Fibroblast of mammary gland (primary cell): ENCODE measurements around the gene DR1.

ENCODE experiments used
- DNase-seq: peaks from one replicate; pipeline ENCODE4 v3.0.0-alpha.2; 2010; ENCODE audit warnings: low read depth
- H3K4me3 ChIP-seq: 2 replicates; pipeline ENCODE4 v1.5.1; 2011; ENCODE audit warnings: low read depth, mild to moderate bottlenecking, low read length, moderate library complexity; ENCODE audit not compliant: control insufficient read depth
- CTCF ChIP-seq: conservative IDR thresholded peaks from 2 replicates; pipeline ENCODE4 v1.5.1; 2011; ENCODE audit warnings: low read depth, low read length, inconsistent platforms; ENCODE audit not compliant: control insufficient read depth, insufficient read depth

The DR1 gene

GRCh38 chr1:93408203-93408602 lies 62.5 kb downstream of the DR1 start:
- no peak overlapping the region for H3K4me3 ChIP-seq
- no peak for TF ChIP-seq CTCF
- no peak for DNase-seq

GRCh38 chr1:93411000-93411399 lies 65.3 kb downstream of the DR1 start:
- no peak for TF ChIP-seq CTCF
- H3K4me3 ChIP-seq = no peak overlapping the region
- no peak for DNase-seq

- DNase-seq = no peak
- no peak overlapping the region for H3K4me3 ChIP-seq
- TF ChIP-seq CTCF = no peak
Measured at GRCh38 chr1:93414749-93415148, 69.0 kb downstream of the DR1 start.

GRCh38 chr1:93415296-93415695 lies 69.6 kb downstream of the DR1 start:
- no peak for DNase-seq
- H3K4me3 ChIP-seq = no peak overlapping the region
- no peak for TF ChIP-seq CTCF

GRCh38 chr1:93416183-93416582 lies 70.5 kb downstream of the DR1 start:
- no peak overlapping the region for H3K4me3 ChIP-seq
- no peak for TF ChIP-seq CTCF
- DNase-seq = no peak
